ENCODE measurements around the gene HPF1. TPM values are rescaled to one million over a fixed set of nuclear protein-coding genes. Genes with fewer than 3 reads are reported as not detected.
A peak's percentile ranks its signal among the peaks of the same experiment; 100 is the strongest.

HPF1 gene
- polyA plus RNA-seq, 1 of the 3 experiments (the other 2 are of a cell fraction), result 23.5 TPM

DNA sequence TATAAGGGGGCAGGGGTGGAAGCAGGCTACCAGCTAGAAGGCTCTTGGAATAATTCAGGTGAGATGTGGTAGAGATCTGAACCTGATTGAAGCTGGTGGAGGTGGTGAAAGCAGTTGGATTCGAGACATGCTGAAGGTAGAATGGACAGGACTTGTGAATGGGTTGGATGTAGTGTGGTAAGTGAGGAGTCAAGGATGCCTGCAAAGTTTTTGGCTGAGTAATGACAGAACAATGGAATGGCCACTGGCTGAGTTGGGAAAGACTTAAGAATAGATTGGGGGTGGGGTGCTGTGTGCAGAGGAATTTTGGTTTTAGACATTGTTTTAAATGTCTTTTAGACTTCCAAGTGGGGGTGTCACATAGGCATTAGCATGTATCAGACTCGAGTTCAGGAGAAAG, 33.5 kb downstream of the HPF1 start (continued):
- TF ChIP-seq, protein P1, sequence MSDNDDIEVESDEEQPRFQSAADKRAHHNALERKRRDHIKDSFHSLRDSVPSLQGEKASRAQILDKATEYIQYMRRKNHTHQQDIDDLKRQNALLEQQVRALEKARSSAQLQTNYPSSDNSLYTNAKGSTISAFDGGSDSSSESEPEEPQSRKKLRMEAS (IDR thresholded peaks at IDR 0.05; ENCODE audit: low read depth), result no peak
- TF ChIP-seq FOXJ3 (CRISPR knock-in tag; IDR thresholded peaks at IDR 0.05), result no peak
- no peak for TF ChIP-seq EP300 (IDR thresholded peaks at IDR 0.05; ENCODE audit: borderline replicate concordance in 1 of 2, low read depth in 1 of 2, low read length in 1 of 2)
- TF ChIP-seq SMC3 (IDR thresholded peaks at IDR 0.05; ENCODE audit: low read depth, low read length), result no peak
- TF ChIP-seq, protein P2, sequence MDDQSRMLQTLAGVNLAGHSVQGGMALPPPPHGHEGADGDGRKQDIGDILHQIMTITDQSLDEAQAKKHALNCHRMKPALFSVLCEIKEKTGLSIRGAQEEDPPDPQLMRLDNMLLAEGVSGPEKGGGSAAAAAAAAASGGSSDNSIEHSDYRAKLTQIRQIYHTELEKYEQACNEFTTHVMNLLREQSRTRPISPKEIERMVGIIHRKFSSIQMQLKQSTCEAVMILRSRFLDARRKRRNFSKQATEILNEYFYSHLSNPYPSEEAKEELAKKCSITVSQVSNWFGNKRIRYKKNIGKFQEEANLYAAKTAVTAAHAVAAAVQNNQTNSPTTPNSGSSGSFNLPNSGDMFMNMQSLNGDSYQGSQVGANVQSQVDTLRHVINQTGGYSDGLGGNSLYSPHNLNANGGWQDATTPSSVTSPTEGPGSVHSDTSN (IDR thresholded peaks at IDR 0.05), result no peak

DNA sequence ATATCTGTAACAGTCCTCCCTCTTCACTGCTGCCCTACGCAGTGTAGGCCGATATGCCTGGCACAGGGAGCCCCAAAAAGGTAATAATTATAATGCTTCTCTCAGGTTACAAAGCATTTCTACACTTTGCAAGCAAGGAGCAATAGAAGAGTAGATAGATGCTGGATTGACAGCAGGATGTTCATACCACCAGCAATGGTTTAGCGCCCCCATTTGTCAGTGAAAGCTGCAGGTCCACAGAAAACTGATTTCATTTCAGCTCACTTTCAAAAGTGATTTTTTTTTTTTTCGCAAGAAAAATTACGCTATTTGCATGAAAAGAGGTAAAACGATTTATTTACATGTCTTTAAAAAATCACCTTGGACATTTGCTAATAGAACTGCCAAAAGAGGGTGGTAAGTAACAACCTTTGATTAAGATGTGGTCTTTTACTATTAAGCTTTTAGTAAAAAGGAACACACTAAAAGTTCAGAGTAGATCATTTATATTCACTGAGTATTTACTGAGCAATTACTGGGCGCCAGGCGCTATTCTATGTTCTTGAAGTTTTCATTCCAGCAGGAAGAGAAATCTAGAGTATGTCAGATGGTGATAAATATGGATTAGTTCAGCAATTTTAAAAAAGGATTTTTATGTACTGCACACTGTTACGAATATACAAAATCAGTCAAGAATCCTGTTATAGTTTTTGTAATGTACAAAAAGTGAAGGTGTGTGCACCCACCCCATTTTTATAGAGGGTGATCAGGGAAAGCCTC, 34.4 kb downstream of the HPF1 start:
- Histone ChIP-seq H3K9me3 (no peaks in the 10 kb centered on the region), H3K4me3 (ENCODE audit: low read depth in 2 of 2, low read length in 1 of 2) (no peak overlapping the region), H3K27me3 (ENCODE audit: insufficient read depth) (no peaks in the 10 kb centered on the region), H3K4me2 (no peak overlapping the region), H3K36me3 (replicated peaks in 1 of 2; ENCODE audit: control insufficient read depth in 1 of 2, insufficient read depth in 2 of 2, low read length in 1 of 2) (peaks cover 19 to 32% of the 10 kb centered on the region in 2 experiments), H4K20me1 (ENCODE audit: insufficient read depth) (no peaks in the 10 kb centered on the region), H3K9ac (no peak overlapping the region), H3K4me1 (ENCODE audit: control insufficient read depth in 1 of 2, insufficient read depth in 2 of 2, low read depth in 1 of 2, low read length in 1 of 2) (0 out of 4 replicates have a peak, but pooled peaks cover 0 to 5% of the 10 kb centered on the region in 2 experiments), H3K79me2 (ENCODE audit: insufficient read depth) (no peaks in the 10 kb centered on the region), H3K9me2 (no peaks in the 10 kb centered on the region), H3K27ac (ENCODE audit: low read depth in 2 of 2, low read length in 1 of 2) (no peak overlapping the region), H2AFZ (ENCODE audit: low read depth) (no peak overlapping the region), H3F3A (replicated peaks; ENCODE audit: insufficient read depth) (peaks cover 4% of the 10 kb centered on the region)
- peak; percentile 34 for DNase-seq
- CTCF ChIA-PET, result interaction anchor here (0.6 to 2.4 kb wide), 14 partner anchors 8 to 325 kb away, joined by 3 to 20 read pairs (median 3); partner anchors contain the start of genes CLCN3 and NEK1
- POLR2A ChIA-PET, result no interaction called here
- TF ChIP-seq, protein P2 (IDR thresholded peaks at IDR 0.05), result peak; percentile 27; the same call in 1 of the 2 replicates
- TF ChIP-seq RAD21 (IDR thresholded peaks at IDR 0.05; ENCODE audit: low read length) (peak; percentile 70), SMC3 (IDR thresholded peaks at IDR 0.05; ENCODE audit: low read depth, low read length) (peak; percentile 25; the same call in 1 of the 2 replicates), SIN3A (IDR thresholded peaks at IDR 0.05; ENCODE audit: borderline replicate concordance, low read depth, low read length) (no peak), MEF2A (IDR thresholded peaks at IDR 0.05; ENCODE audit: borderline replicate concordance, low read depth) (no peak), TAF1 (IDR thresholded peaks at IDR 0.05; ENCODE audit: borderline replicate concordance, low read depth, low read length) (no peak), EZH2phosphoT487 (IDR thresholded peaks at IDR 0.05; ENCODE audit: borderline replicate concordance, low read depth) (no peak)
- TF ChIP-seq, protein P3, sequence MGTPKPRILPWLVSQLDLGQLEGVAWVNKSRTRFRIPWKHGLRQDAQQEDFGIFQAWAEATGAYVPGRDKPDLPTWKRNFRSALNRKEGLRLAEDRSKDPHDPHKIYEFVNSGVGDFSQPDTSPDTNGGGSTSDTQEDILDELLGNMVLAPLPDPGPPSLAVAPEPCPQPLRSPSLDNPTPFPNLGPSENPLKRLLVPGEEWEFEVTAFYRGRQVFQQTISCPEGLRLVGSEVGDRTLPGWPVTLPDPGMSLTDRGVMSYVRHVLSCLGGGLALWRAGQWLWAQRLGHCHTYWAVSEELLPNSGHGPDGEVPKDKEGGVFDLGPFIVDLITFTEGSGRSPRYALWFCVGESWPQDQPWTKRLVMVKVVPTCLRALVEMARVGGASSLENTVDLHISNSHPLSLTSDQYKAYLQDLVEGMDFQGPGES (IDR thresholded peaks at IDR 0.05; ENCODE audit: low read depth, low read length), result no peak
- TF ChIP-seq, protein P4, sequence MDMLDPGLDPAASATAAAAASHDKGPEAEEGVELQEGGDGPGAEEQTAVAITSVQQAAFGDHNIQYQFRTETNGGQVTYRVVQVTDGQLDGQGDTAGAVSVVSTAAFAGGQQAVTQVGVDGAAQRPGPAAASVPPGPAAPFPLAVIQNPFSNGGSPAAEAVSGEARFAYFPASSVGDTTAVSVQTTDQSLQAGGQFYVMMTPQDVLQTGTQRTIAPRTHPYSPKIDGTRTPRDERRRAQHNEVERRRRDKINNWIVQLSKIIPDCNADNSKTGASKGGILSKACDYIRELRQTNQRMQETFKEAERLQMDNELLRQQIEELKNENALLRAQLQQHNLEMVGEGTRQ (IDR thresholded peaks at IDR 0.05; ENCODE audit: borderline replicate concordance, low read depth, low read length), result no peak
- TF ChIP-seq, protein P5, sequence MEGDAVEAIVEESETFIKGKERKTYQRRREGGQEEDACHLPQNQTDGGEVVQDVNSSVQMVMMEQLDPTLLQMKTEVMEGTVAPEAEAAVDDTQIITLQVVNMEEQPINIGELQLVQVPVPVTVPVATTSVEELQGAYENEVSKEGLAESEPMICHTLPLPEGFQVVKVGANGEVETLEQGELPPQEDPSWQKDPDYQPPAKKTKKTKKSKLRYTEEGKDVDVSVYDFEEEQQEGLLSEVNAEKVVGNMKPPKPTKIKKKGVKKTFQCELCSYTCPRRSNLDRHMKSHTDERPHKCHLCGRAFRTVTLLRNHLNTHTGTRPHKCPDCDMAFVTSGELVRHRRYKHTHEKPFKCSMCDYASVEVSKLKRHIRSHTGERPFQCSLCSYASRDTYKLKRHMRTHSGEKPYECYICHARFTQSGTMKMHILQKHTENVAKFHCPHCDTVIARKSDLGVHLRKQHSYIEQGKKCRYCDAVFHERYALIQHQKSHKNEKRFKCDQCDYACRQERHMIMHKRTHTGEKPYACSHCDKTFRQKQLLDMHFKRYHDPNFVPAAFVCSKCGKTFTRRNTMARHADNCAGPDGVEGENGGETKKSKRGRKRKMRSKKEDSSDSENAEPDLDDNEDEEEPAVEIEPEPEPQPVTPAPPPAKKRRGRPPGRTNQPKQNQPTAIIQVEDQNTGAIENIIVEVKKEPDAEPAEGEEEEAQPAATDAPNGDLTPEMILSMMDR (IDR thresholded peaks at IDR 0.05), result peak; percentile 52
- WGBS (ENCODE audit: low lambda C conversion rate), result 94% methylated on average over 9 of the region's 9 CpGs

All from SK-N-SH (cell line).